Gastrocnemius medialis (tissue), 4 donors: Measurements from ENCODE around the gene KLHDC1. TPM values are rescaled to one million over a fixed set of nuclear protein-coding genes. Genes with fewer than 3 reads are reported as not detected.
"Not testable (repeated sequence)": the region's sequence is repeated elsewhere in the genome, so short reads cannot be mapped to it uniquely, and the experiment has no call there.

Experiments used
- ATAC-seq, 2 donors: fragments of 150-250 bp; one replicate each; pipeline ENCODE4 v1.9.1; 2016
- DNase-seq, 2 donors: peaks; one replicate each; pipeline ENCODE4 v3.0.0-alpha.2; 2019
- H3K27ac ChIP-seq, 4 donors: fragments of 200-600 bp; sonication (generic); 1 replicate in 1 of 4; 2 replicates in 3 of 4; pipeline ENCODE4 v1.5.1; 2016 to 2018; ENCODE audit warnings: mild to moderate bottlenecking in 2 of 4, moderate library complexity in 1 of 4
- H3K27me3 ChIP-seq, 3 donors: fragments of 200-600 bp; sonication (generic) in 2 of 3; 1 replicate in 1 of 3; 2 replicates in 2 of 3; pipeline versions ENCODE4 v1.5.1 to v1.6.0; 2016 to 2019; ENCODE audit warnings: mild to moderate bottlenecking in 1 of 3, moderate library complexity in 1 of 3
- H3K36me3 ChIP-seq, 2 donors: fragments of 200-600 bp; sonication (generic) in 1 of 2; one replicate each; pipeline ENCODE4 v1.5.1; 2017 to 2018
- H3K4me1 ChIP-seq, 2 donors: fragments of 200-600 bp; sonication (generic) in 1 of 2; one replicate each; pipeline ENCODE4 v1.5.1; 2016 to 2017; ENCODE audit warnings: mild to moderate bottlenecking in 2 of 2
- H3K4me3 ChIP-seq, 4 donors: fragments of 200-600 bp; sonication (generic) in 3 of 4; 1 replicate in 1 of 4; 2 replicates in 3 of 4; pipeline ENCODE4 v1.5.1; 2016 to 2019; ENCODE audit warnings: mild to moderate bottlenecking in 2 of 4
- H3K9me3 ChIP-seq, 3 donors: fragments of 200-600 bp; sonication (generic) in 2 of 3; 1 replicate in 1 of 3; 2 replicates in 2 of 3; pipeline ENCODE4 v1.5.1; 2016 to 2019
- CTCF ChIP-seq, 5 experiments: fragments of 450-650 bp in 3 of 5; fragments of 200-600 bp in 2 of 5; sonication (generic) in 2 of 5; IDR thresholded peaks in 4 of 5; conservative IDR thresholded peaks in 1 of 5; 1 replicate in 4 of 5; 2 replicates in 1 of 5; pipeline ENCODE4 v1.5.1; 2016 to 2019; ENCODE audit warnings: antibody characterized with exemption in 5 of 5, mild to moderate bottlenecking in 3 of 5, moderate library complexity in 3 of 5
- POLR2A ChIP-seq, 2 donors: fragments of 450-650 bp; IDR thresholded peaks; one replicate each; pipeline ENCODE4 v1.6.1; 2017; ENCODE audit warnings: antibody characterized with exemption in 2 of 2, mild to moderate bottlenecking in 2 of 2, moderate library complexity in 2 of 2
- in situ Hi-C, 4 donors: fragments of 200-750 bp; cut with MboI; loops; one replicate each; pipeline versions ENCODE4 v1.15.0 to v1.8.0; 2017; ENCODE audit warnings: low sequenced_read_pairs in 4 of 4
- intact Hi-C: fragments of 100-400 bp; cut with DNase I; formaldehyde crosslinking; loops from one replicate; pipeline ENCODE4 v1.15.1; 2023; ENCODE audit warnings: low total_unique reads
- total RNA-seq, 4 donors: library from RNA; depleted of rRNA; stranded (reverse); fragments of >200 nt; gene quantifications; one replicate each; pipeline versions ENCODE4 v1.1.0 to v1.2.3, GENCODE V29; 2016

Gene KLHDC1
- total RNA-seq, 4 donors from 2014 or later: 4.1 to 7.2 (median 4.7) TPM

- intact Hi-C loops (no loop called here), in situ Hi-C loops (no loop called here)
- DNase-seq: no peak
- Histone ChIP-seq H3K27me3 (no peaks in the 10 kb centered on the region), H3K4me1 (peaks cover 9 to 16% of the 10 kb centered on the region in 2 donors), H3K9me3 (no peaks in the 10 kb centered on the region), H3K4me3 (no peak overlapping the region), H3K27ac (no peak overlapping the region), H3K36me3 (no peaks in the 10 kb centered on the region)
- no peak for ATAC-seq
- TF ChIP-seq CTCF (IDR thresholded peaks at IDR 0.05 in 4 of 5, conservative IDR thresholded peaks at IDR 0.05 in 1 of 5) (no peak), POLR2A (IDR thresholded peaks at IDR 0.05) (no peak)
Observed at GRCh38 chr14:49691031-49691430, 1.9 kb upstream of the KLHDC1 start.

GRCh38 chr14:49692193-49692757, 645 bp upstream of the KLHDC1 start:
- Histone ChIP-seq H3K4me3 (peak overlapping the region; percentile 65 to 78 (median 69)), H3K4me1 (peaks cover 8 to 15% of the 10 kb centered on the region in 2 donors), H3K27ac (peak overlapping the region; percentile 85 to 91 (median 90)), H3K9me3 (no peaks in the 10 kb centered on the region), H3K27me3 (no peaks in the 10 kb centered on the region), H3K36me3 (no peaks in the 10 kb centered on the region)
- DNase-seq (no peak), ATAC-seq (peak in 1 of 2 donors; percentile 14)
- intact Hi-C loops (loop anchor here (2.0 kb wide), 1 partner anchor 77 kb away; the partner anchor contains the start of gene KLHDC2), in situ Hi-C loops (no loop called here)
- TF ChIP-seq CTCF (IDR thresholded peaks at IDR 0.05 in 4 of 5, conservative IDR thresholded peaks at IDR 0.05 in 1 of 5) (no peak), POLR2A (IDR thresholded peaks at IDR 0.05) (no peak)

- peak overlapping the region; percentile 85 to 91 (median 90) for H3K27ac ChIP-seq
- H3K4me1 ChIP-seq: peaks cover 5 to 11% of the 10 kb centered on the region in 2 donors
- H3K27me3 ChIP-seq, in situ Hi-C loops, DNase-seq, H3K9me3 ChIP-seq, H3K36me3 ChIP-seq, ATAC-seq: not testable (repeated sequence)
- H3K4me3 ChIP-seq: peak overlapping the region; percentile 65 to 78 (median 69)
- intact Hi-C loops: loop anchor here (1.0 to 2.0 kb wide), 2 partner anchors 59 to 75 kb away; partner anchors contain the start of gene KLHDC2
Observed at GRCh38 chr14:49693735-49694124, 810 bp downstream of the KLHDC1 start.

GRCh38 chr14:49702725-49703124, 9.8 kb downstream of the KLHDC1 start:
- Histone ChIP-seq H3K36me3 (peaks cover 0 to 10% of the 10 kb centered on the region in 2 donors), H3K4me3 (no peak overlapping the region), H3K27ac (no peak overlapping the region), H3K4me1 (no peaks in the 10 kb centered on the region), H3K27me3 (no peaks in the 10 kb centered on the region), H3K9me3 (no peaks in the 10 kb centered on the region)
- TF ChIP-seq CTCF (IDR thresholded peaks at IDR 0.05 in 4 of 5, conservative IDR thresholded peaks at IDR 0.05 in 1 of 5): no peak
- TF ChIP-seq POLR2A (IDR thresholded peaks at IDR 0.05): no peak
- ATAC-seq (no peak), DNase-seq (no peak)
- intact Hi-C loops: no loop called here
- in situ Hi-C loops: loop anchor here in 1 of 4 donors (25.0 kb wide), 1 partner anchor 240 kb away; no protein-coding TSS in a partner anchor

GRCh38 chr14:49703965-49704364, 11.0 kb downstream of the KLHDC1 start:
- Histone ChIP-seq H3K9me3 (no peaks in the 10 kb centered on the region), H3K36me3 (peaks cover 0 to 10% of the 10 kb centered on the region in 2 donors), H3K4me3 (no peak overlapping the region), H3K27ac (no peak overlapping the region), H3K4me1 (no peaks in the 10 kb centered on the region), H3K27me3 (no peaks in the 10 kb centered on the region)
- intact Hi-C loops: no loop called here
- no peak for DNase-seq
- in situ Hi-C loops: loop anchor here in 1 of 4 donors (25.0 kb wide), 1 partner anchor 242 kb away; no protein-coding TSS in a partner anchor
- TF ChIP-seq POLR2A (IDR thresholded peaks at IDR 0.05) (no peak), CTCF (IDR thresholded peaks at IDR 0.05 in 4 of 5, conservative IDR thresholded peaks at IDR 0.05 in 1 of 5) (no peak)
- no peak for ATAC-seq

- H3K4me3 ChIP-seq, intact Hi-C loops, H3K27me3 ChIP-seq, H3K27ac ChIP-seq, H3K4me1 ChIP-seq, DNase-seq, H3K9me3 ChIP-seq, ATAC-seq: not testable (repeated sequence)
- in situ Hi-C loops: loop anchor here in 1 of 4 donors (25.0 kb wide), 1 partner anchor 242 kb away; no protein-coding TSS in a partner anchor
- peaks cover 0 to 10% of the 10 kb centered on the region in 2 donors for H3K36me3 ChIP-seq
Observed at GRCh38 chr14:49704471-49704870, 11.6 kb downstream of the KLHDC1 start.

GRCh38 chr14:49710993-49711392, 18.1 kb downstream of the KLHDC1 start:
- peaks cover 4 to 32% of the 10 kb centered on the region in 2 donors for H3K36me3 ChIP-seq
- H3K4me1 ChIP-seq, H3K27ac ChIP-seq, H3K9me3 ChIP-seq, intact Hi-C loops, DNase-seq, H3K4me3 ChIP-seq, H3K27me3 ChIP-seq, ATAC-seq: not testable (repeated sequence)
- in situ Hi-C loops: loop anchor here in 1 of 4 donors (25.0 kb wide), 1 partner anchor 249 kb away; no protein-coding TSS in a partner anchor
